IPS-NIHi7 (cell line): Measurements from ENCODE around the gene DLG2.
"Not testable (repeated sequence)": the region's sequence is repeated elsewhere in the genome, so short reads cannot be mapped to it uniquely, and the experiment has no call there.

Experiments used
- DNase-seq: peaks from one replicate; pipeline ENCODE4 v3.0.0; 2012; ENCODE audit warnings: mixed read lengths; ENCODE audit errors: extremely low spot score

DLG2 gene

DNA sequence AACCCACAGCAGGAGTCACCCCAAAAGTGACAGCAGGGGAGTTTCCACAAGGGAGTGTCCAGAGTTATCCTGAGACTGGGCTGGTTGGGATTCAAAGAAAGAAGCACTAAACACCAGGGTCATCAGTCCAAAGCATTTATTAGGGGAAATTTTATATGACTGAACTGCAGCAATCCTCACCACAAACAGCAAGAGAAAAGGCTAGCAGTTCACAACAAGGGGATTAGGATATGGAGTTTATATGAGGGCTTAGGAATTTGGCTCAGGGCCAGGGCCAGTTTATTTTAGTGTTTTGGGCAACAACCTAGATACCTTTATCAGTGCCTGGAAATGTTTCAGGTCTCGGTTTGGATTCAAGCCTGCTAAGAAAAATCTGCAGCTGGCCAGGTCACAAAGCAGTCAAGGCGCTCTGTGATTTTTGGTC, 16.1 kb upstream of the DLG2 start:
- no peak for DNase-seq

DNA sequence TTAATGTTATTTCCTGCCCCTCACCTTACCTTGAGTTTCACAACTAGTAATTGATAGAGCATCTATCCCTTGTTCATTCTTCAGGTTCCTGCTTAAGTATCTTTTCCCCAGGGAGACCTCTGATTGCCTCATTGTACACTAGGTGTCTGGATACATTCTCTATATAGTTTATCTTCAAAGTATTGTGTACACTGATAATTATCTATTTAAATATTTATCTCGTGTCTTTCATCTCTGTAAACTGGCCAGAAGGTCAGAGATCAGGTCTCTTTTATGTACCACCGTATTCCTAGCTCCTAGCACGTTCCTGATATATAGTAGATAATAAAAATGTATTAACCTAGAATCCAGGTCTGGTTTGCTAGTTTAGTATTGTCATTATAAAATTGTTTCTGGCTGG, 7.6 kb upstream of the DLG2 start:
- DNase-seq: no peak

DNA sequence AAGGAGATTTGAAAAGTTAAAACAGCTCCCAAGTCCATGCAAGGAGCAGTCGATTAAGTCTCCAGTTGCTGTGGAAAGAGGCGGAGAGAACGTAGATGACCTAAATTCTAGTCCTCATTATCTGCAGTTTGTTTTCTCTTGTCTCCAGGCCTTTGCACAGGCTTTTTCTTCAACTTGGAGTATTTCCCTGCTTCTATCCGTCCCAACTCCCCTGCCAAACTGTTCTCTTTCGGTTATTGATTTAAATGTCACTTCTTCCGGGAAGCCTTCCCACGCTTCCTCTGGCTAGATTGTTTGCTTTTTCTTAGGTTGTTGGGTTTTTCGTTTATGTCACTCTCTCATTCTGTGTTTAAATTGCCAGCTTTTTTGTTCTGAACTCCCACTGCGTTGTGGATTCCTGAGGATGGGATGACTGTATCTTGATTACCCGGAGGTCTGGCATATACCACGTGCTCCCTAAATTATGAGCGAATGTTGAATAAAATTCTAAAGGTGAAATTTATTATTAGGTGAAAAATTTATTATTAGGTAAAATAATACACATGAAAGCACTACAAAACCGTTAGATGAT, 1.7 kb upstream of the DLG2 start:
- peak; percentile 5 for DNase-seq

DNA sequence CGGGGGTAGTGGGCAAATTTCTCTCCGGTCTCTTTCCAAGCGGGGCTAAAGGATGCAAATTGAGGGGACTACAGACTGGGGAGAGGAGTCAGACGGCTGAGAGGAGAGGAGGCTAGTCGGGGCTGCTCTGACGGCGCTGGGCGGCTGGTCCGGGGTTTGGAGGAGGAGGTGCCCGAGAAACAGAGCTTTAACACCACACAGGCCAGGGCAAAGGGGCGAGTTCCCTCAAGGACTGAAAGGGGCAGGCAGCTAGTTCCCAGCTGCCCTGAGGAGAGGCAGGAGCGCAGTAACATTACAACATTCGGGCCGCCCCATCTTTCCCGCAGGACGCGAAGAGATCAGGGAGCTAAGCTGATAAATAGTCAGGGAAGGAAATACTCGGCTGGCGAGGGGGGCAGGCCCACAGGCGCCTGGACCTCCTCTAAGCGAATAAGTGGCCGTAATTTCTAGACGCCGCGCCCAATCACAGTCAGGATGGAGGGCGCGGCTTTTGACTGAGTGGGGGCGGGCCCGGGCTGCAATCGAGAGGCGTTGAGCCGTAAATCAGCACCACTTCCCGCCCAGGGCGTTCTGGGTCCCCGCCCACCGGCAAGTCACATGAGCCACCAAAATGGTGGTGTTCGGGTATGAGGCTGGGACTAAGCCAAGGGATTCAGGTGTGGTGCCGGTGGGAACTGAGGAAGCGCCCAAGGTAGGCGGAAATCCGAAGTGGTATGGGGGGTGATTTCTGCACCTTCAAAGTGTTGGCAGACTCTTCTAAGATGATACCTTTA, 1.0 kb upstream of the DLG2 start, which contains the start of gene TMEM126B:
Gene TMEM126B (plus strand): TSS at position 596 of the 773 bp plus-strand sequence. CDS start 15 bp downstream, at position 611.
- DNase-seq: peak; percentile 94

DNA sequence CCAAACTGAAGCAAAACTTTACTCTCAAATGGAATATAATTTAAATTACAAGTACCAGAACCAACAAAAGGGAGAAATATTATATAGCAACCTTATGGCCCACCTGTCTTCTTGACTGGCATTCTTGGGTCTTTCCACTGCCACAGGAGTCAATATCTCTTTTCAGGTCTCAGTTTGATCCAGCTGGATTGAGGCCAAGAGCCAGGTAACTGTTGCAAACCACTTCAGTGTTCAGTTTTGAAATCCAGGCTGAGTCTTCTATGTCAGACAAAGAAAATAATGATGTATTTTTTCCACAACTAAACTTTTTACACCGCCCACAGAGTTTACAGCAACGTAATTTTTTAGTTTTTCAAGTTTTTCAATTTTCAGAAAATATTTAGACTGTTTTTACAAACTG, 648 bp downstream of the DLG2 start:
- no peak for DNase-seq

DNA sequence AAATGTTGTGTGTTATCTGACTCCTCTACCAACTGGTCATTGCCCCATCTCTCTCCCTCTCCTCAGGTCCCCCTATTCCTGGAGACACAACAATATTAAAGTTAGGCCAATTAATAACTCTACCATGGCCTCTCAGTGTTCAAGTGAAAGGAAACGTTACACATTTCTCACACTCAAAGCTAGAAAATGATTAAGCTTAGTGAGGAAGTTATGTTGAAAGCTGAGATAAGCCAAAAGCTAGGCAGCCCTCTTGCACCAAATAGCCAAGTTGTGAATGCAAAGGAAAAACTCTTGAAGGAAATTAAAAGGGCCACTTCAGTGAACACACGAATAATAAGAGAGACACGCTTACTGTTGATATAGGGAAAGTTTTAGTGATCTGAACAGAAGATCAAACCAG, 6.9 kb downstream of the DLG2 start:
- no peak for DNase-seq

DNA sequence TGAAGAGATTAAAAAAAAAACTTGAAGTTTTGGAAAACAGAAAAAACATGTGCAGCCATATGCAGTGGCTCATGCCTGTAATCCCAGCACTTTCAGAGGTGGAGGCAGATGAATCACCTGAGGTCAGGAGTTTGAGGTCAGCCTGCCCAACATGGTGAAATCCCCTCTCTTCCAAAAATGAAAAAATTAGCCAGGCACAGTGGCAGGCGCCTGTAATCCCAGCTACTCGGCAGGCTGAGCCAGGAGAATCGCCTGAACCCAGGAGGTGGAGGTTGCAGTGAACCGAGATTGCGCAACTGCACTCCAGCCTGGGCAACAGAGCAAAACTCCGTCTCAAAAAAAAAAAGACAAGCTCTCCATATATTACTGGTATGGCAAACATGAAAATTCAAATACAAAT, 7.6 kb downstream of the DLG2 start:
- DNase-seq: no peak

DNA sequence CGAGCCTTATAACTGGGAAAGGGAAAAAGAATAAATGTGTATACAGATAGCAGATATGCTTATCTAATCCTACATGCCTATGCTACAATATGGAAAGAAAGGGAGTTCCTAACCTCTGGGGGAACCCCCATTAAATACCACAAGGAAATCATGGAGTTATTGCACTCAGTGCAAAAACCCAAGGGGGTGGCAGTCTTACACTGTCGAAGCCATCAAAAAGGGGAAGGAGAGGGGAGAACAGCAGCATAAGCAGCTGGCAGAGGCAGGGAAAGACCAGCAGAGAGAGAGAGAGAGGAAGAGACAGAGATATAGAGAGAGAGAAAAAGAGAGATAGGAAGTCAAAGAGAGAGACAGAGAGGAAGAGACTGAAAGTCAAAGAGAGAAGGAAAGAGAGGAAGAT, 15.5 kb downstream of the DLG2 start:
- DNase-seq: not testable (repeated sequence)

DNA sequence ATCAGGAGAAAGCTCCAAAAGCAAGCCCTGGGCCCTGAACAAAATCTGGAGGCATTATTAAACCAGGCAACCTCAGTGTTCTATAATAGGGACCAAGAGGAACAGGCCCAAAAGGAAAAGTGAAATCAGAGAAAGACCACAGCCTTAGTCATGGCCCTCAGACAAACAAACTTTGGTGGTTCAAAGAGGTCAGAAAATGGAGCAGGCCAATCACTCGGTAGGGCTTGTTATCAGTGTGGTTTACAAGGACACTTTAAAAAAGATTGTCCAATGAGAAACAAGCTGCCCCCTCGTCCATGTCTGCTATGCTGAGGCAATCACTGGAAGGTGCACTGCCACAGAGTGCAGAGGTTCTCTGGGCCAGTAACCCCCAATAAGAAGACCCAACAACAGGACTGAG, 17.9 kb downstream of the DLG2 start:
- not testable (repeated sequence) for DNase-seq

DNA sequence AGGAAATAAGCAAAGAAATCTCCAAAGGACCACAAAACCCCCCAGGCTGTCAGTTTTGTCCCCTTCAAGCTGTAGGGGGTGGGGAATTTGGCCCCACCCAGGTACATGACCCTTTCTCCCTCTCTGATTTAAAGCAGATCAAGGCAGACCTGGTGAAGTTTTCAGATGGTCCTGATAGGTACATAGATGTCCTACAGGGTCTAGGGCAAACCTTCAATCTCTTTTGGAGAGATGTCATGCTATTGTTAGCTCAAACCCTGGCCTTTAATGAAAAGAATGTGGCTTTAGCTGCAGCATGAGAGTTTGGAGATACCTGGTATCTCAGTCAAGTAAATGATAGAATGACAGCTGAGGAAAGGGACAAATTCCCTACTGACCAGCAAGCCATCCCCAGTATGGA, 18.5 kb downstream of the DLG2 start:
- DNase-seq: not testable (repeated sequence)

DNA sequence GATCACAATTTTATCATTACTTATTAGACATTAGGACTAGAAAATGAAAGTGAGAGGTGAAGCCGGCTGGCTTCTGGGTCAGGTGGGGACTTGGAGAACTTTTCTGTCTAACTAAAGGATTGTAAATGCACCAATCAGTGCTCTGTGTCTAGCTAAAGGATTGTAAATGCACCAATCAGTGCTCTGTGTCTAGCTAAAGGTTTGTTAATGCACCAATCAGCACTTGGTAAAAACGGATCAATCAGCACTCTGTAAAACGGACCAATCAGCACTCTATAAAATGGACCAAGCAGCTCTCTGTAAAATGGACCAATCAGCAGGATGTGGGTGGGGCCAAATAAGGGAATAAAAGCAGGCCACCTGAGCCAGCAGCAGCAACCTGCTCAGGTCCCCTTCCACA, 20.9 kb downstream of the DLG2 start:
- not testable (repeated sequence) for DNase-seq

DNA sequence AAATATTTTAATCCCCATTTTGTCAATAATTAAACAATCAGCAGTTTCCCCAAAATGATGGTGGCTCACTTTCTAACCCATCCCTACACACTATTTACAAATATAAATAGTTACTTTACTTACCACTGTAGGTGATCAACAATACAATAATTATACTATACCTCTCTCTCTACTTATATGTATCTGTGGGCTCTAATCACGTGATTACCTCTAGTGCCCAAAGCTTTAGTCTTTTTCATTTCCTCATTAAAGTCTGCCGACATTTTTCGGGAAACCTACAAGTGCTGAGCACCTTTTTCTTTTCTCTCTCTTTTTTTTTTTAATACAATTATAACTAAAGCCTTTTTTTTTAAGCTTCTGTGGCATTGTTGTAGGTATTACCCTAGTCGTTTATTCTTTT, 23.9 kb downstream of the DLG2 start:
- no peak for DNase-seq

DNA sequence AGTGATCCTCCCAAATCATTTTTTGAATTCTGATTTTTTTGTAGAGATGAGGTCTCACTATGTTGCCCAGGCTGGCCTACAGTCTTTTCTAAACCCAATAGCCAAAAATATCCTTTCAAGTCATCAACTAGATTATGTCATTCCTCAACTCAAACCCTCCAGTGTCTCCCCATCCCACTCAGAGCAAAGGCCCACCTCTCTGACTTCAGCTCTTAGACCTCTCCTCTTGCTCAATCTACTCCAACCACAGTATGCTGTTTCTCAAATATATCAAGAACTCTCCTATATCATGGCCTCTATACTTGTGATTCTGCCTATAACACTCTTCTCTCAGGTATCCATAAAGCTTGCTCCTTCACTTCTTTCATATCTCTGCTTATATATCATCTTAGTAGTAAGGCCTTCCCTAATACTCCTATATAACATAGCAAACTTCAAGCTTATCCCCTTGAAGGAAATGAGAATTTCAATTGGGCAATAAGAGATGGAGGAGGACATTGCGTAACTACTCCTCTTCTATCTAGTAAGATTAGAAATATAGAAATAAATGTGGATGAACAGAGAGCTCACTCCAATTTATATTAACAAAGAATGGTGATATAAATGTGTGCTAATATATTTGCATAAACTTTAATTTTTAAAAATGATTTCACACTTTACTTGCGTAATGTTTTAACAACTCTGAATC, 24.5 kb downstream of the DLG2 start:
- DNase-seq: no peak

DNA sequence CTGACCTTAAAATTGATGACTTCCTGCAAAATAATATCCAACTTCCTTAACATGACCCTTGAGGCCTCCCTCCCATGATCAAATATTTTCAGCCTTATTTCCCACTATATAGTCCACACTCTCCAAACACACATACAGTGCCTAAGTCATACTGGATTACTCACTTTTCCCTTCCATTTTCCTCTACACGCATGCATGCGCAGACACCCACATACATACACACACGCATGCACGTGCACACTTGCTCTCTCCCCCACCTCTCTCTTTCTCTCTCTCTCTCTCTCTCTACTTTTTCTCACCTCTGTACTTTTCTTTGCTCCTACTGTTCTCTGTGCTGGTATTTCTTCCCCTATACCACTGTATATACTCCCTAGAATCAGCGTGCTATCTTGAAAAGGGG, 28.1 kb downstream of the DLG2 start:
- DNase-seq: no peak

DNA sequence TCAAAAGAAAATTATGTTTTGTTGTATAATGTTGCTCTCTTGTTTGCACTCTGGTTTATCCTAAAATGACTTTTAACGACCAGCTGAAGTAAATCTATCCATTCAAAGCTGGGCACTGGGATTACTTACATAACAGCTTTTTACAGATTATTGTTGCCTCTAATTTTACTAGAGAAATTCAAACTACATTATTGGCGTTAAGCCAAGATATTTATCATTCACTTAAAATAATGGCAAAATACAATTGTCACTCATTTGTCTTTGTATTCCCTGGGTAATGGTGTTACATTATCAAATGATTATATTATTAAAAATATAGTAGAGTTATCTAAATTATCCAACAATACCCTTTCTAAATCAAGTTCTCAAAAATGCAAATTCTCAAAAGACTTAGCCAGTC, 30.3 kb downstream of the DLG2 start:
- no peak for DNase-seq

DNA sequence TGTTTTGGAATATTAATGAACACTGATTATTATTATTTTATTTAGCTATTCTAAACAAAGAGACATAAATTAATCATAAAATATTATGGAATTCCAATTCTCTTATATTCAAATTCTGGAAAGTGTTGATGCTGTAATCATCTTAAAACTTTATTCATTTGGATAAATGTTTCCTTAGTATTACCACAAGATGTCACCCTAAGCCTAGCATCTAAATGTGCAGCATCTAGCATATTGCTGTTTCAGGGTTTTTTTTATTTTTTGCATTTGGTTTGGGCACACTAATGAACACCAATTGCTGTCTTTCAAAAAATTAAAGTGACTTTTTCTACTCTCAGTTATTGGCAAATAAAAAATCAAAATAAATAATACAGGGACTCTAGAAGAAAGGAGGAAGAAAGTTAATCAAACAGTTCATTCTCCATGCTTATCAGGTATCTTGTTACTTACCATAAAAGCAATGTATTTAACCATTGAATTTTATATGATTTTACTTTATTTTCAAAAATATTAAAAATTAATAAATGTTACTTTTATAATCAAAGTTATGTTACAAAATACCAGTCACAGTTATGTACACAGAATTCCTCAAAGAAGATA, 31.8 kb downstream of the DLG2 start:
- peak; percentile 20 for DNase-seq

DNA sequence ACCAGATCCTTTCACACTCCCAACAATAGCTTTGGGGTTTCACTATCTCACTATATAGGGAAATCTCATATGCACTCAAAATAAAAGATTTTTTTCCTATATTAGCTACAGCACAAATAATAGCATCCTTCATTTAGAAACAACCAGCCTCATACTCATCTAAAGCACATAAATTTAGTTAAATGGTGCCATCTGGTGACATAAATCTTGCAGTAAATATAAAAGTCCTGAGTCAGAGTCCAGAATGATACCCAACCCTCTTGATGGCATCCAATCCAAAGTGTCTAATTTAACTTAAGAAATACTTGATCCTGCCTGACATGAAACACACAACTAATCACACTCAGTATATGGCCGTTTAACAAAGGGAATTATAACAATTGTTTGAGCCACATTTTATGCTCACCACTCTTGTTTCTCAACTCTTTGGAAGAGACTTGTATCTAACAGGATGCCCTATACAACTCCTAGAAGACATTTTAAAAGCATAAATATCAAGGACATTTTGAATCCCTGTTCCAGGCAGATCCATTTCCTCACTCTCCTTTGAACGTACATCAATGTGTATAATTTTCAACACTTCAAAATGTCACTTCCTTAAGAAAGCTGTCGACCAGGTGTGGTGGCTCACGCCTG, 36.2 kb downstream of the DLG2 start:
- peak; percentile 34 for DNase-seq

DNA sequence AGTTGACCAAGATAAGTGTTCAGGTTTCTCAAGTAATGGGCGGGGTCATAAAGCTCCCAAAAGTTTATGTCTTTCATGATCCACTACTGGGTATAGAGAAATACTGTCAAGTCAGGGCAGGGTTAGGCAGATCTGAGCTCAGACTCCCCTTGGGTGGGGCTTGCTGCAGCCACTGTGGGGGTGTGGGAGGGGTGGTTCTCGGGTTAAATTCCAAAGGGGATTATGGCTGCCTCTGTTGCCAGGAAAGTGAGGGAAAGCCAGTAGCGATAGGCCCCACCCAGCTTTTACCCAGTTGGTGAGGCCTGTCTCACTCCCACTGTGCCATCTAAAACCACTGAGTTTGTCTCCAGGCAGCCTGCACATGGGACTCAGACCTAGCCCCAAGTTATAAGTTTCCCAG, 37.8 kb downstream of the DLG2 start:
- DNase-seq: peak; percentile 10

DNA sequence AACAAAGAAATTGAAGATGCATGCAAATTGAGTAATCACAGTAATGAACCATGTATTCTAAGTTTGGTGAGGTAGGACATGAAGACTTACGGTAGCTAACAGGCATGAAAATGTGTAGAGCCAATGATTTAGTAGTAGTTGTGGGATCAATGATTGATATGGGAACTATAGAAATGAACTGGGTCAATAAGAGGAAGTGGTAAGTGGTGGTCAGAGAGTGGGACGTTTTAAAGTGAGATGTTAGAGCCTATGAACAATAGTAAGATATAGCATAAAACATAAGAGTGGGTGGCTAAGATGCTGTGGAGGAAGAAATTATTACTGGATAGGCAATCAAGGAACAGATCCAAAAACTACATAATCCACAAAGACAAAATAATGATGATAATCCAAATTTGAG, 45.0 kb downstream of the DLG2 start:
- no peak for DNase-seq

DNA sequence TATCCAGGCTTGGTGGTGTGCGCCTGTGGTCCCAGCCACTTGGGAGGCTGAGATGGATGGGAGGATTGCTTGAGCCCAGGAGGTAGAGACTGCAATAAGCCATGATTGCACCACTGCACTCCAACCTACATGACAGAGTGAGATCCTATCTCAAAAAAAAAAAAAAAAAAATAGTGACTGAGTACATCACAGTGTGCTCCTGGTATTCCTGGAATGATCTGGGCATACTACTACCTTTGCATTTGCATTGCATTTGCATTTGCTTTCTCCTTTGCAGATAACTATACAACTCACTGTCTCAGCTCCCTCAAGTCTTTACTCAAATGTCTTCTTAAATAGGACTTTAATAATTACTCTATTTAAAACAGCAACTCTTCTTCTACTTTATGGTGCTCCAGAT, 51.8 kb downstream of the DLG2 start:
- no peak for DNase-seq

DNA sequence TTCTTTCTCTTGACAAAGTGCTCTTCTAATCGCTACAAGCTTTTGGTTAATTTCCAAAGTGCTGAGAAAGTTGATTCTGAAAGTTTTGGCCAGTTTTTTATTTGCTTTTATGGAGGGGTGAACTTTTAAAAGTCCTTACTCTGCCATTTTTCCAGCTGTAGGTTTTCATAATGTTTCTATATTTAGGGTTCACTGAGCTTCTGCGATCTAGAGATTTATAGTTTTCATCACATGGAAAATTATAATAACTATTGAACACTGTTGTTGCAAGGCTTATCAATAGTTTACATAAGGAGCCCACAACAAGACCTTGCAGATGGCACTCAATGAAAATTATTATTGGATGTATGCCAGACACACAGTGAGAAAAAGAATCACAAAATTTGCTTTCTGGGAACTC, 55.1 kb downstream of the DLG2 start:
- DNase-seq: no peak

DNA sequence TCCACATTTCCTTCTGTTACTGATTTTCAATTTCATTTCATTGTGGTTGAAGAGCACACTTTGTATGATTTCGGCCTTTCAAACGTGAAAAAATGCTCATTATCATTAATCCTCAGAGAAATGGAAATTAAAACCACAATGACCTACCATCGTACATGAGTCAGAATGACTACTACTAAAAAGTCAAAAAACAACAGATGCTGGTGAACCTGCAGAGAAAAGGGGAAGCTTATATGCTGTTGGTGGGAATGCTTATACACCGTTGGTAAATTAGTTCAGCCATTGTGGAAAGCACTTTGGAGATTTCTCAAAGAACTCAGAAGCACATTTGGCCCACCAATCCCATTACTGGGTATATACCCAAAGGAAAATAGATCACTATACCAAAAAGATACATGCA, 57.6 kb downstream of the DLG2 start:
- no peak for DNase-seq
